Measurements from ENCODE around the gene POLN.
"Not testable (repeated sequence)": the region's sequence is repeated elsewhere in the genome, so short reads cannot be mapped to it uniquely, and the experiment has no call there.

Gene POLN

GRCh38 chr4:2251073-2251794 is 9.3 kb upstream of the POLN start:
- DNase-seq (ENCODE audit: low spot score), result no peak

- no peak for DNase-seq (ENCODE audit: low spot score)
Measured at GRCh38 chr4:2250357-2251072, 8.6 kb upstream of the POLN start.

GRCh38 chr4:2249526-2250356 is 7.8 kb upstream of the POLN start:
- DNase-seq (ENCODE audit: low spot score), result no peak

DNA sequence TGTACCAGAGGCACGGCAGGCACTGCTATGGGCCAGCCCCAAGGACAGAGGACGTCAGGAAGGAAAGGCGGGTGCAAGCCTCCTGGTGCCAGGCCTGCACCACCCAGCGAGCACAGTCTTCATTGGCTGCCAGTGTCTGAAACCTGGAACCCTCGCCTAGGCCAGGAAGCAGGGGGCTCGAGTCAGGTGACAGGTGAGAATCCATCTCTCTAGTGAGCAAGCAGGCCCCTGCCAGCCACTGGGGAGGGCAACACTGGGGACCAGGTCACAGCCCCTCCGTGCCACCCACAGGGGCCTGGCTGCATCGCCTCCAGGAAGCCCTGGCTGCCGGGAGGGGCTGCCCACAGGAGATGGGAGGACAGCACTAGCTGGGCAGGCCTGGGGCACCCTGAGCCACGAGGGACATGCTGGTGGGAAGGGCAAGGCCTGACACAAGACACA is 6.9 kb upstream of the POLN start:
- no peak for DNase-seq (ENCODE audit: low spot score)

- DNase-seq (ENCODE audit: low spot score), result no peak
Measured at GRCh38 chr4:2248044-2248780, 6.3 kb upstream of the POLN start.

DNA sequence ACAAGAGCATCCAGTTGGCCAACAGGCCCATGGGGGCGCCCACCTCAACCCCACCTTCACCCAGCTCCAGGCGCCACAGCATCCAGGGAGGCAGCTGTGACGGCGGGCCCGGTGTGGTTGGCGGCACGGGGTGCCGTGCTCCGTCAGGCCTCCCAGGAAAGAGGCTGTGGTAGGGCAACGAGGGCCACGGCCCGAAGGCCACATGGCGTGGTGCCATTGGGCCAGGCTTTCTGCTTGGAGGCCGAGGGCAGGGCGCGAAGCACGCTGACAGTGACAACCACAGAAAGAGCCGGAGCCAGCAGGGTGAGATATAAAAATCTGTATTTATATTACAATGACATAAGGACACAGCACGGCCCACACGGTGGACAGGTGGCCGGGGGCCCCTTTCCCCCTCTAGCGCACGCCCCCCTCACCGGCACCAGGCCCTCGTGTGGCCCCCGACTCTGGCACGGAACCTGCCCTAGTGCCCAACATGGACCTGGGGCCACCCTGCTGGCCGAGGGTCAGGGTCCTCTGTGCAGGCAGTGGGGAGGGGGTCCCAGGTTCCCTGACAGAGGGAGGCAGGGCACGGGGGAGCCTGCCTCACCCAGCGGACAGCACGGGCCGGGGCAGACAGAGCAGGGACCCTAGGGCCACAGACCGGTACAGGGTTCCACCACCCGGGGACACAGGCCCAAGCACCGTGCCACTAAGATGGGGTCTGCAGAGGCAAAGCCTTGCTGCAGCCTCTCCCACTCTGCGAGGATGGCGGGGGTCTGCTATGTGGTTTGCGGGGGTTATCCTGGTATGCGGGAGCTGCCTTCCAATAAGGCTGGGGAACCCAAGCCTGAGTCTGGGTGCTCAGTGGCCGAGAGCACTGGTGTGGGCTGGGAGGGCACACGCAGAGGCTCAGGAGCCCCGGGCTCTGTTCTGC is 5.5 kb upstream of the POLN start:
- no peak for DNase-seq (ENCODE audit: low spot score)

DNA sequence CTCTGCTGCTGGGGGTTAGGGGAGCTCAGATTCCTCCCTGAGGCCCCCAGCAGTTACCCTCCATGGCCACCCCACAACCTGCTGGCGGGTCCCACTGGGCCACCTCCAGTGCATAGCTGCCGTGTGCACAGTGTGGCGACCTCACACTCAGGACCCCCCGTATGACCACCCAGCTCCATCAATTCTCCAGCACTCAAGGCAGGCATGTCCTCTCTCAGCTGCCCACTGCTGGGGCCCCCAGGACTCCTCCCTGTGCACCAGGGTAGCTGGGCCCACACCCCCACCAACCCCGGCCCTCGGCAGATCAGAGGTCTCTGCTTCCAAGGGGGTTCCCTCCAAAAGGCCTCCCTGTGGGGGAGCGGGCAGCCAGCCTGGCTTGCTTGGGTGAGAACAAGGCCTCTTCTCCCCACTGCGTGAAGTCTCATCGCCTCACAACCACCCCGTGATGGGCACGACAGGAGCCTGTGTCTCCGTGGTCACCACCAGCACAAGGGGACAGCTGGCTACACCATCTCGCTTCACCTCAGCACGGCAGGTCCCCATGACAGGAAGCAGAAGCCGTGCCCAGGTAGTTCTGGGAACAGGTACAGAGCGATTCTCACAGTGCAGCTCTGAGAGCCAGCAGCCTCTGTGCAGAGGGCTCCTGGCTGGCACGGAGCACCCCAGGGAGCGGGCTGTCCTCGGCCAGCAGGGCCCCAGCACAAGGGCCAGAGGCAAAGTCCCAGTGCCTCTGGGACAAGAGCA is 4.6 kb upstream of the POLN start:
- no peak for DNase-seq (ENCODE audit: low spot score)

DNA sequence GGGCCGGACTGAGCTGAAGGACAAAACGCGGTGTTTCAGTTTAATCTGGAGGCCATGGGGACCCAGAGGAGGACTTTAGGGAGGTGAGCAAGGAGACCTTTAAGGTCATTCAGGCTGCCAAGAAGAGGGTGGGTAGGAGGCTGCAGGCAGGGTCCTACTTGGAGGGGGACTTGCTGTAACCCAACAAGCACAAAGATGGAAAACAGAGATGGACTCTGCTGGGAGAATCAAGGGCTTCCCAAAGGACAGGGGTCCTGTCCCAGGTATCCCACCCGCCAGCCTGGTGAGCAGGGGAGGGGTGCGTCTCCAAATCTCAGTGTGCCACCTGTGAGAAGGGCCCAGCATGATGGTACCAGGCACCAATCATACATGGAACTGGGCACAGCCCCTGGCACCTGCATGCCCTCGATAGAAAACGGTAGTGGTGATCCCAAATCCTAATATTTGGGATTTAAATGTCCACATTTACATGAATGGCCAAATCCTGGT is 3.9 kb upstream of the POLN start:
- DNase-seq (ENCODE audit: low spot score), result no peak

- no peak for DNase-seq (ENCODE audit: low spot score)
Measured at GRCh38 chr4:2245057-2245786, 3.3 kb upstream of the POLN start.

- DNase-seq (ENCODE audit: low spot score), result peak; percentile 20
Measured at GRCh38 chr4:2243681-2244380, 1.9 kb upstream of the POLN start.

DNA sequence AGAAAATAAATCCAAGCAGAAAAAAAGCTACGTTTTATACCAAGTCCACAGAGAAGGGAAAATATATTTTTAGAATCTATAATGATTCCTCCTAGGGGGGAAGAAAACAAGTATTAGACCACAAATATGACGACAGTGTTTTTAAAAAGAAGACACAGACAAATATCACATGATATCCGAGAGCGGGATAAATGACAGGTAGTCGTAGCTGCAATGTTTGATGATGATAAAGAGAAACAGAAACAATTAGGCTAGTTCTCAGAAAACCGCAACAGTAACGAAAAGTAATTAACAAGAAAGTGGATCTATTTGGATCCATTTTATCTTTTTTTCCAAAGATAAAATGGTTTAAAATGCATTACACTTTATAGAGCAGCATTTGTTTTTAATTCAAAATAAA is 918 bp downstream of the POLN start:
- DNase-seq (ENCODE audit: low spot score), result no peak

GRCh38 chr4:2236944-2237666 is 4.8 kb downstream of the POLN start:
- no peak for DNase-seq (ENCODE audit: low spot score)

- DNase-seq (ENCODE audit: low spot score), result no peak
Measured at GRCh38 chr4:2231082-2231481, 10.8 kb downstream of the POLN start.

GRCh38 chr4:2226261-2226660 is 15.7 kb downstream of the POLN start:
- DNase-seq (ENCODE audit: low spot score), result no peak

- DNase-seq (ENCODE audit: low spot score), result no peak
Measured at GRCh38 chr4:2222838-2223237, 19.1 kb downstream of the POLN start.

DNA sequence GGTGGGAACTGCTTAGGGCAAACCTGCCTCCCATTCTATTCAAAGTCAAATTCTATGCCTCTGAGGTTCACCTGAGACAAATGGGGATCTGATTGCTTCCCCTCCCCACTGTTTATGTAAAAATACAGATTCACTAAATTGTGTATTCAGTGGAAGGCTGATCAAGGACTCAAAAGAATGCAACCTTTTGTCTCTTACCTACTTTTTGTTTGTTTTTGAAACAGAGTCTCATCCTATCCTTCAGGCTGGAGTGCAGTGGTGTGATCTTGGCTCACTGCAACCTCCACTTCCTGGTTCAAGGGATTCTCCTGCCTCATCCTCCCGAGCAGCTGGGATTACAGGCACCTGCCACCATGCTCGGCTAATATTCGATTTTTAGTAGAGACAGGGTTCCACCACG is 20.5 kb downstream of the POLN start:
- not testable (repeated sequence) for DNase-seq (ENCODE audit: low spot score)

DNA sequence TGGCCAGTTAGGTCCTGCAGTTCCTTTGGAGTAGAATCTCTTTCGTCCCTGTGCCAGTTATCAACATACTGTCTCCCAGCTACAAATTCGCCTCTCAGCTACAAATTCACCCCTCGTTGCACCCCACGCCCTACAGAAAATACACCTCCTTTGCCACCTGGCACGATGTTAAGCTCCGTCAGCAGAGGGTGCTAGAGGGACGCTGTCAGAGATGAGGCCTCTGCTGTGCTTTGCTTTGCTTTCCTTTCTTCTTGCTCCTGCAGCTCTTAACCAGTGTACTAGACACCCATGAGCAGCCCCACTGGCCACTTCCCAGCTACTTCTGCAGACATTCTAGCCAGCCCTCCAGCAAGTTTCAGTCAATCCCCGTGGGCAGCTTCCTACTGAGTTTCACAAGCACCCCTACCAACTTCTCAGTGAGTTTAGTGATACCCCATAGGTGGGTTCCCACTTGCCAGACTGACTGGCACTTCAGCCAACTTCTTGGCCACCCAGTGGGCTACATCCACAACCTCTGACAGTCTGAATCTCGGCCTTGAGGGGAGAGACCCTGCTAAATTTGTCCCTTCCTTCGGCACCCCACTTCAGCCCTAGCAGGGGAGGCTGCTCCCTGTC is 21.8 kb downstream of the POLN start:
- peak; percentile 74 for DNase-seq (ENCODE audit: low spot score)
